B cell (primary cell): ENCODE measurements around the gene MARCHF3. TPM values are rescaled to one million over a fixed set of nuclear protein-coding genes. Genes with fewer than 3 reads are reported as not detected.

ENCODE experiments used
- ATAC-seq: fragments of 200-7000 bp; cut with Tn5 transposase; one replicate; pipeline ENCODE4 v1.10.0; 2021; ENCODE audit warnings: low read depth, mild to moderate bottlenecking, moderate number of reproducible peaks, moderate library complexity
- CTCF ChIA-PET: fragments of 350-600 bp; sonication (Branson Sonifier 250); formaldehyde crosslinking; loops from one replicate; lab custom pipeline; 2021; ENCODE audit warnings: antibody characterized with exemption, inconsistent platforms; lab: Charles Lee
- POLR2A ChIA-PET: fragments of 350-600 bp; sonication (Branson Sonifier 250); formaldehyde crosslinking; loops from one replicate; lab custom pipeline; 2021; ENCODE audit warnings: antibody characterized with exemption; lab: Charles Lee
- DNase-seq: peaks from one replicate; pipeline ENCODE4 v3.0.0; 2013
- H2AFZ ChIP-seq: 2 replicates; pipeline ENCODE4 v1.6.1; 2012; ENCODE audit warnings: mild to moderate bottlenecking, low read depth, low read length; ENCODE audit not compliant: insufficient read depth, poor library complexity, severe bottlenecking
- H3K27ac ChIP-seq, 2 donors: 1 replicate in 1 of 2; 2 replicates in 1 of 2; pipeline ENCODE4 v1.5.1; 2012 to 2013; ENCODE audit warnings: low read length in 2 of 2, mild to moderate bottlenecking in 2 of 2, moderate library complexity in 1 of 2
- H3K27me3 ChIP-seq, 4 experiments: fragments of 200-600 bp in 1 of 4; sonication (generic) in 1 of 4; replicated peaks in 1 of 4; 1 replicate in 2 of 4; 2 replicates in 2 of 4; pipeline versions ENCODE4 v1.6.1 to v1.7.0; 2013 to 2016; ENCODE audit warnings: low read length in 3 of 4, mild to moderate bottlenecking in 2 of 4, mixed read lengths in 1 of 4, moderate library complexity in 1 of 4; ENCODE audit not compliant: insufficient read depth in 4 of 4, control insufficient read depth in 3 of 4; ENCODE audit errors: control extremely low read depth in 1 of 4
- H3K36me3 ChIP-seq, 2 experiments: replicated peaks in 1 of 2; 1 replicate in 1 of 2; 2 replicates in 1 of 2; pipeline versions ENCODE4 v1.6.1 to v1.7.1; 2013; ENCODE audit warnings: low read length in 1 of 2; ENCODE audit not compliant: insufficient read depth in 2 of 2, control insufficient read depth in 1 of 2; ENCODE audit errors: control extremely low read depth in 1 of 2, extremely low read depth in 1 of 2
- H3K4me1 ChIP-seq, 2 donors: fragments of 200-600 bp in 1 of 2; sonication (generic) in 1 of 2; 1 replicate in 1 of 2; 2 replicates in 1 of 2; pipeline versions ENCODE4 v1.5.1 to v1.6.1; 2013 to 2017; ENCODE audit warnings: low read length in 2 of 2; ENCODE audit not compliant: control insufficient read depth in 2 of 2, insufficient read depth in 2 of 2
- H3K4me2 ChIP-seq: replicated peaks from 2 replicates; pipeline ENCODE3; 2012; ENCODE audit warnings: mild to moderate bottlenecking, low read depth, low read length; ENCODE audit not compliant: poor library complexity, severe bottlenecking
- H3K4me3 ChIP-seq, 5 experiments: fragments of 200-600 bp in 1 of 5; sonication (generic) in 1 of 5; 1 replicate in 3 of 5; 2 replicates in 2 of 5; pipeline versions ENCODE4 v1.5.1 to v1.7.0; 2011 to 2016; ENCODE audit warnings: low read length in 4 of 5, mild to moderate bottlenecking in 4 of 5, low read depth in 2 of 5, control low read depth in 1 of 5, moderate library complexity in 1 of 5; ENCODE audit not compliant: insufficient read depth in 1 of 5; ENCODE audit errors: control extremely low read depth in 1 of 5, extremely low read depth in 1 of 5
- H3K79me2 ChIP-seq: fragments of 200-600 bp; sonication (generic); one replicate; pipeline ENCODE4 v1.6.0; 2016; ENCODE audit warnings: low read length; ENCODE audit not compliant: control insufficient read depth, insufficient read depth
- H3K9ac ChIP-seq: fragments of 200-600 bp; sonication (generic); 2 replicates; pipeline ENCODE4 v1.6.1; 2017; ENCODE audit warnings: mild to moderate bottlenecking, low read length, moderate library complexity
- H3K9me3 ChIP-seq, 3 donors: one replicate each; pipeline versions ENCODE4 v1.6.1 to v1.7.1; 2013; ENCODE audit warnings: low read length in 2 of 3; ENCODE audit not compliant: control insufficient read depth in 2 of 3, insufficient read depth in 1 of 3; ENCODE audit errors: control extremely low read depth in 1 of 3
- H4K20me1 ChIP-seq: 2 replicates; pipeline ENCODE4 v1.6.0; 2012; ENCODE audit warnings: mild to moderate bottlenecking, low read length; ENCODE audit not compliant: insufficient read depth, control insufficient read depth, poor library complexity, severe bottlenecking
- H3K27ac Mint-ChIP-seq: one replicate; pipeline ENCODE4 v1.8.0; 2021; ENCODE audit warnings: mixed read lengths
- H3K27me3 Mint-ChIP-seq: one replicate; pipeline ENCODE4 v1.8.0; 2021; ENCODE audit warnings: mixed read lengths
- H3K4me1 Mint-ChIP-seq: one replicate; pipeline ENCODE4 v1.8.0; 2021; ENCODE audit warnings: mixed read lengths
- H3K4me3 Mint-ChIP-seq: one replicate; pipeline ENCODE4 v1.8.0; 2021; ENCODE audit warnings: mixed read lengths
- H3K9me3 Mint-ChIP-seq: one replicate; pipeline ENCODE4 v1.8.0; 2022; ENCODE audit warnings: mixed read lengths; ENCODE audit not compliant: insufficient read depth
- CTCF ChIP-seq: fragments of 200-600 bp; IDR thresholded peaks from one replicate; pipeline ENCODE4 v1.8.0; 2022; ENCODE audit warnings: antibody characterized with exemption, mild to moderate bottlenecking
- EZH2 ChIP-seq: IDR thresholded peaks from 2 replicates; pipeline ENCODE4 v1.6.1; 2012; ENCODE audit warnings: borderline replicate concordance, low read depth, mild to moderate bottlenecking, moderate library complexity, low read length; ENCODE audit not compliant: insufficient read depth, poor library complexity, severe bottlenecking
- WGBS: methylation state at CpG from one replicate; pipeline ENCODE4 v1.1.5; 2013; ENCODE audit warnings: missing lambda C conversion rate; ENCODE audit not compliant: insufficient coverage; 5-methylcytosine and 5-hydroxymethylcytosine counted together
- intact Hi-C: fragments of 100-400 bp; cut with micrococcal nuclease; formaldehyde crosslinking; loops from one replicate; pipeline ENCODE4 v1.10.0; 2022
- polyA plus RNA-seq: library from polyadenylated mRNA; depleted of rRNA; stranded (reverse); fragments of >200 nt; gene quantifications from 2 replicates; pipeline ENCODE4 v1.2.3, GENCODE V29; 2012
- total RNA-seq, 2 donors: library from RNA; stranded (reverse); fragments of 120-200 nt in 1 of 2; gene quantifications; 1 replicate in 1 of 2; 2 replicates in 1 of 2; pipeline versions ENCODE4 v1.2.3 to v1.2.4, GENCODE V29; 2013 to 2022

MARCHF3 gene
- total and polyA plus RNA-seq, 2 donors (not counting 1 experiment from before 2014, with no cell fraction given) = 31.6 to 35.0 TPM

GRCh38 chr5:126900796-126901195 is 129.6 kb downstream of the MARCHF3 start:
- no peak overlapping the region for H3K9ac ChIP-seq
- H3K9me3 ChIP-seq = peaks cover 0 to 2% (median 0%) of the 10 kb centered on the region in 3 donors
- 90% methylated on average over 4 of the region's 6 CpGs for WGBS
- no peak for DNase-seq
- ChIA-PET CTCF (no interaction called here), POLR2A (no interaction called here)
- ATAC-seq = no peak
- Mint-ChIP-seq H3K9me3 (no peaks in the 10 kb centered on the region), H3K4me1 (no peaks in the 10 kb centered on the region), H3K27me3 (no peaks in the 10 kb centered on the region), H3K27ac (no peak overlapping the region), H3K4me3 (no peak overlapping the region)
- intact Hi-C loops = no loop called here
- peaks cover 5 to 8% of the 10 kb centered on the region in 2 experiments for H3K36me3 ChIP-seq
- no peak overlapping the region for H3K27ac ChIP-seq
- no peaks in the 10 kb centered on the region for H3K4me1 ChIP-seq
- H2AFZ ChIP-seq = no peak overlapping the region
- TF ChIP-seq EZH2 (no peak), CTCF (no peak)
- H4K20me1 ChIP-seq = no peaks in the 10 kb centered on the region
- H3K27me3 ChIP-seq = no peaks in the 10 kb centered on the region
- H3K79me2 ChIP-seq = no peaks in the 10 kb centered on the region
- H3K4me2 ChIP-seq = no peak overlapping the region
- no peak overlapping the region for H3K4me3 ChIP-seq

GRCh38 chr5:126899476-126899875 is 130.9 kb downstream of the MARCHF3 start:
- H3K27me3 ChIP-seq = no peaks in the 10 kb centered on the region
- Mint-ChIP-seq H3K27me3 (no peaks in the 10 kb centered on the region), H3K27ac (no peak overlapping the region), H3K4me3 (no peak overlapping the region), H3K4me1 (no peaks in the 10 kb centered on the region), H3K9me3 (no peaks in the 10 kb centered on the region)
- ATAC-seq (no peak), DNase-seq (no peak)
- H3K9me3 ChIP-seq = peaks cover 0 to 4% (median 0%) of the 10 kb centered on the region in 3 donors
- TF ChIP-seq EZH2 = no peak
- TF ChIP-seq CTCF = no peak
- H3K9ac ChIP-seq = no peak overlapping the region
- H3K27ac ChIP-seq = no peak overlapping the region
- H3K4me1 ChIP-seq = no peaks in the 10 kb centered on the region
- H3K4me3 ChIP-seq = no peak overlapping the region
- no peak overlapping the region for H3K4me2 ChIP-seq
- no peaks in the 10 kb centered on the region for H4K20me1 ChIP-seq
- H3K79me2 ChIP-seq = no peaks in the 10 kb centered on the region
- no peak overlapping the region for H2AFZ ChIP-seq
- peaks cover 5 to 8% of the 10 kb centered on the region in 2 experiments for H3K36me3 ChIP-seq
- intact Hi-C loops = no loop called here
- POLR2A ChIA-PET = interaction anchor here (0.7 kb wide), 1 partner anchor 98 kb away, joined by 3 read pairs; no protein-coding TSS in a partner anchor
- CTCF ChIA-PET = no interaction called here
